H9 (cell line): ENCODE results near the gene AKR1D1. TPM values are rescaled to one million over a fixed set of nuclear protein-coding genes. Genes with fewer than 3 reads are reported as not detected.

Experiments
- DNase-seq: peaks from one replicate; pipeline ENCODE4 v3.0.0-alpha.2; 2017
- H2AFZ ChIP-seq: one replicate; pipeline ENCODE4 v1.6.1; 2013; ENCODE audit warnings: mild to moderate bottlenecking, low read length, control low read depth, moderate library complexity
- H2AK5ac ChIP-seq: 2 replicates; pipeline ENCODE4 v1.6.1; 2013; ENCODE audit warnings: low read length, control low read depth, mixed read lengths; ENCODE audit not compliant: insufficient read length
- H2BK120ac ChIP-seq: one replicate; pipeline ENCODE4 v1.6.1; 2013; ENCODE audit warnings: low read depth, mild to moderate bottlenecking, low read length, control low read depth, inconsistent platforms; ENCODE audit not compliant: poor library complexity, severe bottlenecking
- H2BK12ac ChIP-seq: 2 replicates; pipeline ENCODE4 v1.6.1; 2013; ENCODE audit warnings: low read length, control low read depth, mixed read lengths, low read depth; ENCODE audit not compliant: insufficient read length
- H2BK15ac ChIP-seq: 2 replicates; pipeline ENCODE4 v1.6.1; 2013; ENCODE audit warnings: low read depth, low read length, control low read depth
- H2BK20ac ChIP-seq: one replicate; pipeline ENCODE4 v1.6.1; 2013; ENCODE audit warnings: low read depth, mild to moderate bottlenecking, low read length, control low read depth, inconsistent platforms; ENCODE audit not compliant: poor library complexity, severe bottlenecking
- H2BK5ac ChIP-seq: 2 replicates; pipeline ENCODE4 v1.6.1; 2013; ENCODE audit warnings: low read length, control low read depth, mixed read lengths; ENCODE audit not compliant: insufficient read length
- H3K14ac ChIP-seq: 2 replicates; pipeline ENCODE4 v1.6.1; 2013; ENCODE audit warnings: low read length, control low read depth; ENCODE audit not compliant: insufficient read depth
- H3K18ac ChIP-seq: 2 replicates; pipeline ENCODE4 v1.6.1; 2013; ENCODE audit warnings: low read depth, mild to moderate bottlenecking, mixed read lengths, low read length, control low read depth; ENCODE audit not compliant: insufficient read length
- H3K23ac ChIP-seq: 2 replicates; pipeline ENCODE4 v1.6.1; 2013; ENCODE audit warnings: low read length, control low read depth, mixed read lengths, low read depth; ENCODE audit not compliant: insufficient read length
- H3K23me2 ChIP-seq: 2 replicates; pipeline ENCODE4 v1.6.1; 2013; ENCODE audit warnings: low read depth, mild to moderate bottlenecking, mixed read lengths, low read length, control low read depth; ENCODE audit not compliant: insufficient read length, poor library complexity, severe bottlenecking
- H3K27ac ChIP-seq: 2 replicates; pipeline ENCODE4 v1.5.1; 2013; ENCODE audit warnings: low read length, control low read depth, mixed read lengths, low read depth; ENCODE audit not compliant: insufficient read length
- H3K27me3 ChIP-seq: 2 replicates; pipeline ENCODE4 v1.6.1; 2013; ENCODE audit warnings: low read length, control low read depth, inconsistent platforms; ENCODE audit not compliant: insufficient read depth
- H3K4ac ChIP-seq: 2 replicates; pipeline ENCODE4 v1.6.1; 2013; ENCODE audit warnings: low read depth, mild to moderate bottlenecking, control low read depth, inconsistent platforms, low read length, moderate library complexity
- H3K4me1 ChIP-seq: 2 replicates; pipeline ENCODE4 v1.6.1; 2013; ENCODE audit warnings: low read length, control low read depth, inconsistent platforms; ENCODE audit not compliant: insufficient read depth
- H3K4me2 ChIP-seq: 2 replicates; pipeline ENCODE4 v1.6.1; 2013; ENCODE audit warnings: low read length, control low read depth, mixed read lengths; ENCODE audit not compliant: insufficient read length, insufficient read depth
- H3K56ac ChIP-seq: 2 replicates; pipeline ENCODE4 v1.6.1; 2013; ENCODE audit warnings: low read depth, mild to moderate bottlenecking, mixed read lengths, low read length, control low read depth; ENCODE audit not compliant: insufficient read length
- H3K79me1 ChIP-seq: 2 replicates; pipeline ENCODE4 v1.6.1; 2013; ENCODE audit warnings: low read depth, mild to moderate bottlenecking, moderate library complexity, low read length, control low read depth, inconsistent platforms; ENCODE audit not compliant: insufficient read depth, poor library complexity, severe bottlenecking
- H3K79me2 ChIP-seq: 2 replicates; pipeline ENCODE4 v1.6.1; 2013; ENCODE audit warnings: low read length, control low read depth, inconsistent platforms; ENCODE audit not compliant: insufficient read depth
- H3K9ac ChIP-seq: 2 replicates; pipeline ENCODE4 v1.6.1; 2013; ENCODE audit warnings: low read length, control low read depth, mixed read lengths; ENCODE audit not compliant: insufficient read length; ENCODE audit errors: extremely low read depth
- H3K9me3 ChIP-seq: one replicate; pipeline ENCODE4 v1.6.1; 2013; ENCODE audit warnings: low read depth, low read length, inconsistent platforms; ENCODE audit not compliant: control insufficient read depth
- H3T11ph ChIP-seq: one replicate; pipeline ENCODE4 v1.6.1; 2013; ENCODE audit warnings: mild to moderate bottlenecking, low read length, control low read depth, inconsistent platforms
- H4K20me1 ChIP-seq: one replicate; pipeline ENCODE4 v1.6.1; 2013; ENCODE audit not compliant: control insufficient read depth, insufficient read length, insufficient read depth
- H4K5ac ChIP-seq: 2 replicates; pipeline ENCODE4 v1.6.1; 2013; ENCODE audit warnings: low read depth, mild to moderate bottlenecking, mixed read lengths, low read length, control low read depth; ENCODE audit not compliant: insufficient read length
- H4K8ac ChIP-seq: replicated peaks from 2 replicates; pipeline ENCODE4 v1.6.1; 2013; ENCODE audit warnings: low read length, control low read depth, mixed read lengths, low read depth; ENCODE audit not compliant: insufficient read length
- H4K91ac ChIP-seq: 2 replicates; pipeline ENCODE4 v1.6.1; 2013; ENCODE audit warnings: low read depth, mild to moderate bottlenecking, moderate library complexity, mixed read lengths, low read length, control low read depth; ENCODE audit not compliant: insufficient read length
- H3K27ac Mint-ChIP-seq, 3 experiments: 2 replicates in 2 of 3; 3 replicates in 1 of 3; pipeline ENCODE4 v1.8.0; 2020 to 2021; ENCODE audit warnings: mixed read lengths in 3 of 3, mild to moderate bottlenecking in 1 of 3, moderate library complexity in 1 of 3
- H3K27me3 Mint-ChIP-seq: 2 replicates; pipeline ENCODE4 v1.8.0; 2021; ENCODE audit warnings: low read depth, mild to moderate bottlenecking, moderate library complexity, mixed read lengths
- H3K36me3 Mint-ChIP-seq, 3 experiments: 2 replicates in 2 of 3; 3 replicates in 1 of 3; pipeline ENCODE4 v1.8.0; 2020 to 2021; ENCODE audit warnings: low read depth in 3 of 3, mixed read lengths in 3 of 3; ENCODE audit not compliant: insufficient read depth in 1 of 3
- H3K4me1 Mint-ChIP-seq, 2 experiments: 2 replicates each; pipeline ENCODE4 v1.8.0; 2020; ENCODE audit warnings: mixed read lengths in 2 of 2
- H3K4me3 Mint-ChIP-seq, 2 experiments: 2 replicates in 1 of 2; 3 replicates in 1 of 2; pipeline ENCODE4 v1.8.0; 2020 to 2021; ENCODE audit warnings: mild to moderate bottlenecking in 2 of 2, mixed read lengths in 2 of 2, moderate library complexity in 1 of 2
- H3K9me3 Mint-ChIP-seq, 2 experiments: 2 replicates in 1 of 2; 3 replicates in 1 of 2; pipeline ENCODE4 v1.8.0; 2020; ENCODE audit warnings: mild to moderate bottlenecking in 2 of 2, mixed read lengths in 2 of 2, moderate library complexity in 1 of 2
- CTCF ChIP-seq: fragments of 200-600 bp; sonication (generic); conservative IDR thresholded peaks from 3 replicates; pipeline ENCODE4 v1.8.0; 2021; ENCODE audit warnings: antibody characterized with exemption, mild to moderate bottlenecking
- WGBS: extraction: QIAGEN DNeasy Blood & Tissue Kit; methylation state at CpG from one replicate; pipeline ENCODE4 v1.1.7; 2013; ENCODE audit warnings: missing lambda C conversion rate, low lambda C conversion rate, mixed read lengths; ENCODE audit not compliant: insufficient read length; ENCODE audit errors: extremely low coverage; 5-methylcytosine and 5-hydroxymethylcytosine counted together
- total RNA-seq: library from RNA; stranded (reverse); gene quantifications from 2 replicates; pipeline ENCODE4 v1.2.1, GENCODE V29; 2021

AKR1D1 gene
- total RNA-seq, 1 experiment from 2014 or later: 0.31 TPM

GRCh38 chr7:138074540-138074939 lies 1.7 kb upstream of the AKR1D1 start:
- Histone ChIP-seq H3T11ph (no peak overlapping the region), H3K18ac (no peak overlapping the region), H4K91ac (no peak overlapping the region), H2AFZ (no peak overlapping the region), H2BK5ac (no peak overlapping the region), H3K27ac (no peak overlapping the region), H3K79me1 (no peaks in the 10 kb centered on the region), H3K14ac (no peak overlapping the region), H4K20me1 (no peaks in the 10 kb centered on the region), H3K79me2 (no peaks in the 10 kb centered on the region), H3K56ac (no peak overlapping the region), H3K9ac (no peak overlapping the region), H3K27me3 (no peaks in the 10 kb centered on the region), H2BK120ac (no peak overlapping the region), H2BK20ac (no peak overlapping the region), H3K23ac (no peak overlapping the region), H3K23me2 (no peaks in the 10 kb centered on the region), H4K8ac (no peak overlapping the region), H2BK12ac (no peak overlapping the region), H3K4me1 (no peaks in the 10 kb centered on the region), H3K9me3 (peaks cover 22% of the 10 kb centered on the region), H2BK15ac (no peak overlapping the region), H3K4ac (no peak overlapping the region), H2AK5ac (no peak overlapping the region), H4K5ac (no peak overlapping the region), H3K4me2 (no peak overlapping the region)
- Mint-ChIP-seq H3K27me3 (no peaks in the 10 kb centered on the region; the same call in 1 of the 2 replicates), H3K27ac (peak overlapping the region in 2 of 3 experiments; percentile 31 to 37; a peak in 2 of 7 replicates), H3K9me3 (peaks cover 33 to 35% of the 10 kb centered on the region in 2 experiments), H3K36me3 (peaks cover 26 to 39% (median 31%) of the 10 kb centered on the region in 3 experiments), H3K4me3 (no peak overlapping the region), H3K4me1 (peaks cover 29 to 34% of the 10 kb centered on the region in 2 experiments)
- no CpG with 5 or more reads among the region's 1 CpG for WGBS
- TF ChIP-seq CTCF: no peak
- DNase-seq: no peak
